HFF-Myc (cell line): ENCODE measurements around the gene CACNA2D3.

ENCODE experiments used
- DNase-seq: peaks from one replicate; pipeline ENCODE4 v3.0.0-alpha.2; 2011; ENCODE audit warnings: low read depth; ENCODE audit errors: extremely low read depth
- H3K4me3 ChIP-seq: replicated peaks from 2 replicates; pipeline ENCODE4 v1.5.1; 2011; ENCODE audit warnings: low read depth, mild to moderate bottlenecking, control low read depth, low read length
- TF ChIP-seq, protein P1 (sequence below): IDR thresholded peaks from 2 replicates; pipeline ENCODE4 v1.5.1; 2012; ENCODE audit warnings: mild to moderate bottlenecking, low read depth, low read length, control low read depth; ENCODE audit errors: missing control alignments

CACNA2D3 gene

DNA sequence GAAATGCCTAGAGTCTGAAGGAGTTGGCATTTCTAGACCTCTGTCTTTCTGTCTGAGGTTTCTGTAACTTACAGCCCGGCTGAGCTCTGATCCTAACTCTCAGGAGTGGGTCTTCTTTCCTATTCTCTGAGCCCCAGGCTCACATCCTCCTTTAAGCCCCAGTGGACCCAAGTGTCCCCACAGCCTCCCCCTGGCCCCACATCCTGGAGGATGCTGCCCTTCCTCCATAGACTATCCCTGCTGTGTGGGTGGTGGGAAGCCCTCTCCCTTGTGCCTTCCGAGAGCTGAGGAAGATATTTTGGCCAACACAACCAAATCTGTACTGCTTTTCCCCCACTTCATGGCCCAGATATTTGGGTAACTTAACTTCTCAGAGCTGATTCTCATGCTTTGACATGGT, 654.2 kb downstream of the CACNA2D3 start:
- H3K4me3 ChIP-seq = no peak overlapping the region
- no peak for DNase-seq
- TF ChIP-seq, protein P1, sequence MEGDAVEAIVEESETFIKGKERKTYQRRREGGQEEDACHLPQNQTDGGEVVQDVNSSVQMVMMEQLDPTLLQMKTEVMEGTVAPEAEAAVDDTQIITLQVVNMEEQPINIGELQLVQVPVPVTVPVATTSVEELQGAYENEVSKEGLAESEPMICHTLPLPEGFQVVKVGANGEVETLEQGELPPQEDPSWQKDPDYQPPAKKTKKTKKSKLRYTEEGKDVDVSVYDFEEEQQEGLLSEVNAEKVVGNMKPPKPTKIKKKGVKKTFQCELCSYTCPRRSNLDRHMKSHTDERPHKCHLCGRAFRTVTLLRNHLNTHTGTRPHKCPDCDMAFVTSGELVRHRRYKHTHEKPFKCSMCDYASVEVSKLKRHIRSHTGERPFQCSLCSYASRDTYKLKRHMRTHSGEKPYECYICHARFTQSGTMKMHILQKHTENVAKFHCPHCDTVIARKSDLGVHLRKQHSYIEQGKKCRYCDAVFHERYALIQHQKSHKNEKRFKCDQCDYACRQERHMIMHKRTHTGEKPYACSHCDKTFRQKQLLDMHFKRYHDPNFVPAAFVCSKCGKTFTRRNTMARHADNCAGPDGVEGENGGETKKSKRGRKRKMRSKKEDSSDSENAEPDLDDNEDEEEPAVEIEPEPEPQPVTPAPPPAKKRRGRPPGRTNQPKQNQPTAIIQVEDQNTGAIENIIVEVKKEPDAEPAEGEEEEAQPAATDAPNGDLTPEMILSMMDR = no peak

DNA sequence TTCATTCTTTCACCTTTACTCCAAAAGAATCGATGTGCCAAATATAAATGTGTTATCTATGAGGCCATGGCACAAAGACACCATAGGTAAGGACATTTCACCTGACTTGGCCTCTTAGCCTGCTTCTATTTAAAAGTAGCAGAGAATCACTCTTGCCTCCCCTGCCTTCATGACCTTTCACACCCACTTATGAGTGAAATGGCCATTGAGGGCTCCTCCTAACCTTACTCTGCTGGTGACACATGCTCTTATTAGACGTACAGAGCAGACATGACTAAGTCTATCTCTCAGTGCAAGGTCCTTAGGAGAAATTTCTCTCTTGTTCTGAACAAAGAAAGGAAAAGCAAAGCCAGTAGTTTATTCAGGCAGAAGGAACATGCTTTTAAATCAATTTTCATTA, 654.8 kb downstream of the CACNA2D3 start:
- no peak overlapping the region for H3K4me3 ChIP-seq
- DNase-seq = no peak
- TF ChIP-seq, protein P1 = no peak

DNA sequence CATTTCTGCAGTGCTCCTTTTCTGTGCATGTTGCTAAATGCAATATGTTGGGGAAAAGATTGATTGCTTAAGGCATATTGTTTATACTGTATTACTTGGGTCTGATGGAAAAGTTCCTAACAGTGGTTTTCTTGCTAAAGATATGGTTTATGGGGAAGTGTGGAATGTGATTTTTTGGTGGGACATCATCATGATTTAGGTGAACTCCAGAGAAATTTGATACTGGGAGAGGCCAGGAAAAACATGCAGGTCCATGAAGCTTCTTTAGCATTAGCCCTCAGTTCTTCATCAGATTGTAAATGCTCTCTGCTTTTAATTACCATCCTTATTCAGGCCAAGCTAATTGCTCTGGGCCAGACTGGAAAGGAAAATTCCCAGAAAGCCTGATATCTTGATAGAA, 658.0 kb downstream of the CACNA2D3 start:
- TF ChIP-seq, protein P1 = no peak
- no peak overlapping the region for H3K4me3 ChIP-seq
- DNase-seq = no peak

DNA sequence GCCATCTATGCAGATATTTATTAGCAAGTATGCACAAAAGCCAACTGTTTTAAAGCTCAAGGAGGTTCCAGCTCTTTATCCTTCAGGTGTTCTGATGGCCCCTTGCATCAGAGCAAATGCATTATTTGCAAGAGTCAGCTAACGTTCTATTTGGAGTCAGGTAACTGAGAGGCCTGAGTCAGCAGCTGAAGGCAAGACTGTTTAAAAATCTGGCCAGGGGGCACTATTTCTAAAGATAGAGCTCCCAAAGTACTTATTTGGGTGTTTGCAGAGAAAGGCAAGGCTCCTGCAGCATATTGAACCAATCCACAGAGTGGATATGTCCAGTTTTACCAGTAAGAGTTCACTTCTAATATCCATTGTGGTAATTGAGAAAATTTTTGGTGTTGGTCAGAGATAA, 659.4 kb downstream of the CACNA2D3 start:
- DNase-seq = no peak
- H3K4me3 ChIP-seq = no peak overlapping the region
- TF ChIP-seq, protein P1 = no peak

DNA sequence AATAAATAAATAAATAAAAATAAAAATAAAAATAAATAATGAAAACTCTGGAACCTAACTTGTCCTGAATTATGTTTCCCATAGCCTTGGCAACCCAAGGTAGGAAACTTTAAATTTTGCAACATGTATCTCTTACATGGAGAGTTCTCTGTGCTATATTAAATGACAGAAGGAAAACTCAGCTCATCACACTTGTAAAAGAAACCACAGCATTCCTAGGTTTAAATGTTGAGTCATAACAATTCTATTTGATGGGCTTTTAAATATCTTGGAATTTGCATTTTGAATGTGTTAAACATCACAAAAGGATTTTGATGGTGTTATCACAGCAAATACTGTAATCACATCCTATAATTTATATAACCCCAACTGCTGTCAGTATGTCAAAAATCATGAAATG, 661.3 kb downstream of the CACNA2D3 start:
- H3K4me3 ChIP-seq = no peak overlapping the region
- TF ChIP-seq, protein P1 = no peak
- DNase-seq = no peak

DNA sequence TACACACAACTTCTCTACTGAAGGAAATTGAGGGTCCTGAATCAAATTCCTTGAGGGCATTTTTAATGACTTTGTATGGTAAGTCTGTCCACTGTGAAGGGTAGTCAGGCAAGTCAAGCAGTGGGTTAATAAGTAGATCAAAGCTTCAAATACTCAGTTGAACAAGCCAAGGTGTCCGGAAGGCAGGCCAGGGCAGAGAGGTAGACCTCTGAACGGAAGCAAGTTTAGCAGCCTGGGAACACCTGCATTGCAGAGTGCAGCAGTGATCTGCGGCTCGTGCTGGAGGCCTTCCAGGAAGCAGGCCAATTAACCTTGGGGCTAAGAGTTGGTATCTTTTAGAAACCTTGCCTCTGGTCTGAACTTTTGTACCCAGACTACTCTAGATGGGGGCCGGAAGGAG, 661.7 kb downstream of the CACNA2D3 start:
- TF ChIP-seq, protein P1 = no peak
- no peak overlapping the region for H3K4me3 ChIP-seq
- no peak for DNase-seq

DNA sequence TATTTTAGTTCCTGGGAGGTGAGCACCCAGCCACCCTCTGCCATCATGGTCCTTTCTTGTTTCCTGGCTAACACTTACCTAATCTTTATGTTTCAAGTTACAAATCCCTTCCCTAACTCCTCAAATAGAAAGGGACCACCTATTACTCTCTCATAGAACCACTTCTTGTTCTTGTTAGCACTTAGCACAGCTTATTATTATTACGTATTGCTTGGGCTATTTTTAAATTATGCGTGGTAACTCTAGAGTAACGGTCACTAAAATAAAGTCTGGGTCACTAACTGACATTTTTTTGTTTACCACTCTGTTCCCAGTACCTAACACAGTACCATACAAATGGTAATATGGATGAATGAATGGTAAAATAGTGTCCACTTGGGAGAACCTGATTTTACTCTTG, 663.6 kb downstream of the CACNA2D3 start:
- TF ChIP-seq, protein P1 = no peak
- no peak overlapping the region for H3K4me3 ChIP-seq
- no peak for DNase-seq
